ENCODE data around the gene KXD1. TPM values are rescaled to one million over a fixed set of nuclear protein-coding genes. Genes with fewer than 3 reads are reported as not detected.

KXD1 gene
- total and polyA plus RNA-seq, 10 of the 15 experiments (the other 5 are each of a cell fraction or from before 2014, with no cell fraction given) = 27.5 to 209 (median 129) TPM

GRCh38 chr19:18603958-18604819, 46.5 kb downstream of the KXD1 start:
- no peak for ATAC-seq
- ChIA-PET POLR2A (no interaction called here), RAD21 (ENCODE audit: unreplicated experiment) (no interaction called here), SMC1A (ENCODE audit: uncharacterized antibody, unreplicated experiment) (no interaction called here), CTCF (no interaction called here)
- DNase-seq (ENCODE audit: low read depth, low spot score) = no peak
- Histone ChIP-seq H3K4me1 (ENCODE audit: control insufficient read depth, insufficient read depth, low read length) (no peaks in the 10 kb centered on the region), H3K9ac (ENCODE audit: control insufficient read depth, insufficient read depth, low read length) (no peak overlapping the region), H2AFZ (ENCODE audit: control insufficient read depth, low read depth, low read length) (no peak overlapping the region), H3K36me3 (ENCODE audit: control insufficient read depth in 2 of 2, insufficient read depth in 2 of 2, low read length in 1 of 2) (no peaks in the 10 kb centered on the region), H3K27ac (ENCODE audit: control insufficient read depth, insufficient read depth) (no peak overlapping the region), H3K9me3 (replicated peaks; ENCODE audit: control insufficient read depth, insufficient read depth, low read length) (no peaks in the 10 kb centered on the region), H3K4me3 (no peak overlapping the region), H4K20me1 (ENCODE audit: control insufficient read depth, insufficient read depth) (no peaks in the 10 kb centered on the region; the same call in none of the 2 replicates), H3K27me3 (replicated peaks in 1 of 2; ENCODE audit: control insufficient read depth in 2 of 2, insufficient read depth in 2 of 2, low read length in 1 of 2) (peaks cover 14 to 20% of the 10 kb centered on the region in 2 experiments), H3K4me2 (ENCODE audit: control insufficient read depth, insufficient read depth) (no peak overlapping the region), H3K79me2 (ENCODE audit: control insufficient read depth, insufficient read depth, low read length) (no peaks in the 10 kb centered on the region)
- TF ChIP-seq ASH2L (IDR thresholded peaks at IDR 0.05; ENCODE audit: borderline replicate concordance, low read depth) (no peak), REST (IDR thresholded peaks at IDR 0.05; ENCODE audit: low read depth, low read length) (no peak), TBL1XR1 (IDR thresholded peaks at IDR 0.05; ENCODE audit: low read depth, low read length) (no peak), STAT1 (conservative IDR thresholded peaks at IDR 0.05) (no peak)
- 14% methylated on average over 18 of the region's 26 CpGs for WGBS (ENCODE audit: insufficient coverage, insufficient replicate concordance, low lambda C conversion rate, missing lambda C conversion rate)
- no peak for FAIRE-seq
- in situ Hi-C loops (cut with MboI) = no loop called here
- intact Hi-C loops (cut with micrococcal nuclease; ENCODE audit: unreplicated experiment) = no loop called here
- no TSS peak for BruUV-seq (replicated peaks)
